ENCODE results near the gene TNFSF12.
"Not testable (repeated sequence)": the region's sequence is repeated elsewhere in the genome, so short reads cannot be mapped to it uniquely, and the experiment has no call there.

The TNFSF12 gene

DNA sequence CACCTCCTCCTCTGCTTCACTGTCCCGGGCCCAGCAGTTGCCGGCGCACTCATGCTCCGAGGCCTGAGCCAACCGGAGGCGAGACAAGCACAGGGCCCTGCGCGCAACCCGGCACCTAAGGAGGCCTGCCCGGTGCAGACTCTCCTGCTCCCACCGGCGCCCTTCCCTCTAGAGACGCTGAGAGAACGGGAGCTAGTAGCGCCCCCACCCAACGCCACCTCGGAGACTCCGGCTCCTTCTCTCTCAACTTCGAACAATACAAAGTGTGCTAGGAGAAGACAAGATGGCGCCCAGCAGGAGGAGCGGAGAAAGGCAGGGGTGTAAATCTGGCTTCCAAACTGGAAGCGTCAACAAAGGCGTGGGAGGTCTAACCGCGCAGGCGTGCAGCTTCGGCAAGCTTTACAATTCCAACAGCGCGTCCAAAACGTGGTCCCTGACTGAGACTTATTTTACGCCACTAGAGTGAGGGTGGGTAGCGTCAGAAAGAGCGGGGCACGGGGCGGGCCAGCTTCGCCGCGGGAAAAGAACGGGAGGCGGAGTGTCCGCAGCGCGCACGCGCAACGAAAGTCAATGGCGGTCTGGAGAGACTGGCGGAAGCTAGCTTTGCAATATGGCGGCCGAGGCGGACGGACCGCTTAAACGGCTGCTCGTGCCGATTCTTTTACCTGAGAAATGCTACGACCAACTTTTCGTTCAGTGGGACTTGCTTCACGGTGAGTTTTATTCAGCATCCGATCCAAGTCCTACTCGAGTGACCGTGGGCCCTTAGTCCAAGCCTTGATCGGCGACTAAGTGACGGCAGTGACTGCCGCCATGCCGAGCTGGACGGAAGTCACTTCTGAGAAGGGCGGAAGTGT is 34.6 kb downstream of the TNFSF12 start, which contains the start of gene MPDU1:
TSS of gene MPDU1 (plus strand) at position 600 of the 857 bp plus-strand sequence. CDS start at position 611, 11 bp downstream.
- H3K4me3 ChIP-seq (ENCODE audit: low read depth, low read length), result peak within 1 kb of the TSS; percentile 94

DNA sequence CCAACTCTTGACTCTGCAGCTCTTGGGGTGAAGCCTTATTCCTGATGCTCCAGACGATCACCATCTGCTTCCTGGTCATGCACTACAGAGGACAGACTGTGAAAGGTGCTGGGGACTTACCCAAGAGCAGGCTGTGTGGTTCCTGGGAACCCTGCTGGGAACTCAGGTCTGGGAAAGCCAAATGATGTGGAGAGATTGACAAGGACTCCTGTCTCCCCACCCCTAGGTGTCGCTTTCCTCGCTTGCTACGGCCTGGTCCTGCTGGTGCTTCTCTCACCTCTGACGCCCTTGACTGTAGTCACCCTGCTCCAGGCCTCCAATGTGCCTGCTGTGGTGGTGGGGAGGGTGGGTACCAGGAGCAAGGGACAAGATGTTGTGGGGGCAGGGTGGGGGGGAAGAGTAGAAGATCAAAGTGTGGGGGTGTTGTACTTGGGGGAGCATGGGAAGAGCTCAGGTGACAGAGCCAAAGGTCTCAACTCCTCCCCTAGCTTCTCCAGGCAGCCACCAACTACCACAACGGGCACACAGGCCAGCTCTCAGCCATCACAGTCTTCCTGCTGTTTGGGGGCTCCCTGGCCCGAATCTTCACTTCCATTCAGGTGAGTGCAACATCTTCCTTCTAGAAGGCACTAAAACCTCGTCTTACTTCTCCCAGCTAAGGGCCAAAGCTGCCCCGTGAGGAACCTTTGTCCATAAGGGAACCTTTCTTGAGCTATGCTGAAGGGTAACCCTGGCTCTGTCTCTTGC is 38.0 kb downstream of the TNFSF12 start:
- H3K4me3 ChIP-seq (ENCODE audit: low read depth, low read length), result no peak overlapping the region

DNA sequence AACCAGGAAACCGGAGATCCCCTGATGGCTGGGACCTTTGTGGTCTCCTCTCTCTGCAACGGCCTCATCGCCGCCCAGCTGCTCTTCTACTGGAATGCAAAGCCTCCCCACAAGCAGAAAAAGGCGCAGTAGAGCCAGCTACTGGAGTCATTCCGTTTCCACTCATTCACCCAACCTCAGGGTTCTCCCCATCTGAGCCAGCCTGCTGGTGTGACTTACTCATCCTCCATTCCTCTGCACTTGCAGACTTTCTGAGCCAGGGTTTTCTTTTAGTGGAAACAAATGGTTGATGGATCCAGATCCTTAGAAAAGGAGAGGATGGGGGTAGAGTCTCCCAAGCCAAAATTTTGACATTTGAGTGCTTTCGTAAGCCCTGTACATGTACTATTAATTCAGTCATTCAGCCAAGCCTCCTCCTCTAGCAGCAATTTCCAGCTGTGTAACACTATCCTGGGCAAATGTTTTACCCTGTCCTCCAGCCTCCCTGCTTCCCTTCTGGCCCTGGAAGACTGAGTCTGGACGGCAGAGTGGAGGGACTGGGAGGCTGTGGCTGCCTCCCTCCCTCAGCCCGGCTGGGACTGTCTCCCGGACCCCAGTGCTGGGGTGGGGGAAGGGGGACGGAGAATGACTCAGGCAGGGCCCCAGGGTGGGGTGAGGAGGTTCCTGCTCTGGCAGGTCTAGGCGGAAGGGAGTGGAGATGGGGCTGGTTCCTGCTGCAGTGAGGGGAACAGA is 38.7 kb downstream of the TNFSF12 start:
- H3K4me3 ChIP-seq (ENCODE audit: low read depth, low read length), result no peak overlapping the region

DNA sequence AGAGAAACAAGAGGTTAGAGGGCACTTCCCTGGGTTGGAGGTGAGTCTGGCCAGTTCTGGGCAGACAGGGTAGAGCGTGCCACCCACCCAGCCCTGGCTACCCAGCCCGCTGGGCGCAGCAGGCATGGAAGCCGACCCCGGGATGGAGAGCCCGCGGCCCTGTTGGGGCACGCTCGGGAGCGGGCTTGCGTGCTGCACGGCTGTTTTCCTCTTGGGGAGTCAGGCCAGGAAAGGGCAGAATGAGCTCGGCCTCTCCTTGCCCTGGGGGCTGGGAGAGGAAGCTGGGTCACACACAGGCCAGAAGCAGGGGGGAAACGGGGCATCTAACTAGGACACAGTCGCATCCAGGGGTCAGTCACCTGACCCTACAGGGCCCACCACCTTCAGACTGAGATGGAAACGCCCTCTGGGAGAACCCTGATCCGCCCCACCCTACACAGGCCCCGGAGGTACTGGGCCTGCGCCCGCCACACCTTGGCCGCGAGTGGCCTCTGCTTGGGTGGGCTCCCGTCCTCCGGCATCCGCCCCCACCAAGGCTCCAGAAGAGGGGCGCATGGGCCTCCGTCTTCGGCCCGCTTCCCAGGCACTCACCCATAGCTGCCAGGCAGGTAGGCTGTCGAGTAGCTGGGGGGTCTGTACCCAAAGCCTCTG is 39.8 kb downstream of the TNFSF12 start:
- H3K4me3 ChIP-seq (ENCODE audit: low read depth, low read length), result peak overlapping the region; percentile 81

DNA sequence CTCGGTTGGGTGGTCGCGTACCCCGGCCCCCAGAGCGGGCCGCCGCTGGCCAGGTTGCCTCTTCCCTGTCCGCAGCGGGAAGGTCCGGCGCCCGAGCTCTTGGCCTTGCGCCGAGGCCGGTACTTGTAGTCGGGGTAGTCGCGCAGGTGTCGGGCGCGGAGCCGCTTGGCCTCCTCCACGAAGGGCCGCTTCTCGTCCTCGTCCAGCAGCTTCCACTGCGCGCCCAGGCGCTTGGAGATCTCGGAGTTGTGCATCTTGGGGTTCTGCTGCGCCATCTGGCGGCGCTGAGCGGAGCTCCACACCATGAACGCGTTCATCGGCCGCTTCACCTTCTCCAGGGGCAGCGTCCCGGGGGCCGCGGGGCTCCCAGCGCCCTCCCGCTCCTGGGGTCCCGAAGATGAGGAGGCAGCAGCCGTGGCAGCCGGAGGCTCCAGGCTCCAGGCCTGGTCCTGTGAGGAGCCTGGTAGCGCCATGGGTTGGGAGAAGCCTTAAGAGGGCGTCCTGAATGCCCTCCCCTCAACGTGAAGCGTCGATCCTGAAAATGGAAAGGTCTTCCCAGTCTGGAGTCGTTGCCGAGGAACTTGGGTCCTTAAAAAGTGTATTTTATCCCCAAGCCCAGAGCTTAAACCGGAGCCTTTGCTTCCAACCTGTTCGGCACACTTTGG is 40.5 kb downstream of the TNFSF12 start:
- peak overlapping the region; percentile 81 for H3K4me3 ChIP-seq (ENCODE audit: low read depth, low read length)

DNA sequence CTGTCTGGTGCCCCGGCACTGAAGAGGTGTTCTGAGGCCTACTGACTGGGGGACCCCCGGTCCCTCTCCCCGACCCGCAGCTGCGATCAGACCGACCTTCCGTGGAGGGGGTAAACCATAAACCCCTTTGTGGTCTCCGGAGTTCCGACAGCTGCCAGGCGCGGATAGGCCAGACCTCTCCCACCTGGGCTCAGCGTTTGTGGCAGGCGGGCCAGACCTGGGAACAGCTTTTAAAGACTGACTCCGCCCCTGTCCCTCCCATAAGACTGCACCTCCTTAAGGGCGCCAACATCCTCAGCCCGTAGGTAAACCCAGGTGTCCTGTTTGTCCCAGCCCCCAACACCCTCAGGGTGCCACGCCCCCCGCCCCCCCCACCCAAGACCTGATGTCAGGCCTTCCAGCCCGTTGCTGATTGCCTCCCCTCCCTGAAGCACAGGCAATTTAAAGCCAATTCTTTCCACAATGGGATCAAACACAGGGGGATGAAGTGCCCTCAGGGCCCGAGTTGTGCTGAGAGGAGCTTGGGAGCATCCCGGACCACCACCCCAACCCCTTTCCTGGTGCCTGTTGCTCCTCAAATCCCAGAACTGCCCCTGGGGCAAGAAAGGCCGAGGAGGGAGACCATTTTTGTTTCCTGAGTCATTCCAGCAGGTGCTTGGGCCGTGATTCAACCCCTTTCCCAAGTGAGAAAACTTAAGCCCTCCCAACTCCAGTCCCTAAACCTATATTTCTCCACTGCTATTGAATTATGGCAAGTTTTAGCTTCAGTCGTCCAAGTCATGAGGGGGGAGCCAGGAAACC is 41.2 kb downstream of the TNFSF12 start, which contains the start of gene SOX15:
TSS of gene SOX15 (minus strand) at position 204 of the 801 bp plus-strand sequence. CDS start 418 bp downstream, outside the sequence.
- H3K4me3 ChIP-seq (ENCODE audit: low read depth, low read length), result peak within 1 kb of the TSS; percentile 81

DNA sequence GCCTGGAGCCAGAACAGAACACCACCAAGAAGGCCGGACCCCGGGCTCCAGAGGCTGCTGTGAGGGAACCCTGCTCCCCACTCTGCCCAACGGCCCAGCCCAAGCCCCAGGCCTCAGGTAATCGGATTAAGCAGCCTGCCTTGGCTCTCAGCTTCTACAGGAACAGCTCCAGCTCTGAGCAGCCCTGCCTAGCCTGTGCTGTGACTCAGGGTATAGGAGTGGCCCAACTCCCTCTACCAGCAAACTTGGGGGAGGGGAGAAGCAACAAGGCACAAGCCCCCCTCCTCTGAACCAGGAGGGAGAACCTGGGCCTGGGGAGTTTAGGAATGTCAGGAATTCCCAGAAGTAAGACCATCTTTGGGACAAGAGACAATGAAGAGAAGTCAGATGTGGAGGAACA is 41.9 kb downstream of the TNFSF12 start:
- H3K4me3 ChIP-seq (ENCODE audit: low read depth, low read length), result no peak overlapping the region

DNA sequence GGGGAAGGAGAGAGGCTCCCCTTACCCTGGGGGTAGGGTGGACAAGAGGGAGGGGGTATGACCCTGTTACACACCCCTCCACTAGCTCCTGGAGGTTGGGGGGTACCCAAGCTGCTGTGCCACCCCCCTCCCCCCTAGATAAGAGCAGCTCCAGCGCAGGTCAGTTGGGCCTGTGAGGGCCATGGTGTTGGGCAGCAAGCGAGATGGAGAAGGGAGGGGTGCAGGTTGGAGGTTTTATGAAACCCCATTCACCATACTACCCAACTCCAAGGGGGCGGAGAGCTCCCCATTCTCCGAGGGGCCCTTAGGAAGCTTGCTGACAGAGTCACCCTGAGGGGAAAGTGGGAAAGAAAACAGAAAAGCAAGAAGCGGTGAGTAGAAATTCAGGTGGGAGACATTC is 42.7 kb downstream of the TNFSF12 start:
- no peak overlapping the region for H3K4me3 ChIP-seq (ENCODE audit: low read depth, low read length)

DNA sequence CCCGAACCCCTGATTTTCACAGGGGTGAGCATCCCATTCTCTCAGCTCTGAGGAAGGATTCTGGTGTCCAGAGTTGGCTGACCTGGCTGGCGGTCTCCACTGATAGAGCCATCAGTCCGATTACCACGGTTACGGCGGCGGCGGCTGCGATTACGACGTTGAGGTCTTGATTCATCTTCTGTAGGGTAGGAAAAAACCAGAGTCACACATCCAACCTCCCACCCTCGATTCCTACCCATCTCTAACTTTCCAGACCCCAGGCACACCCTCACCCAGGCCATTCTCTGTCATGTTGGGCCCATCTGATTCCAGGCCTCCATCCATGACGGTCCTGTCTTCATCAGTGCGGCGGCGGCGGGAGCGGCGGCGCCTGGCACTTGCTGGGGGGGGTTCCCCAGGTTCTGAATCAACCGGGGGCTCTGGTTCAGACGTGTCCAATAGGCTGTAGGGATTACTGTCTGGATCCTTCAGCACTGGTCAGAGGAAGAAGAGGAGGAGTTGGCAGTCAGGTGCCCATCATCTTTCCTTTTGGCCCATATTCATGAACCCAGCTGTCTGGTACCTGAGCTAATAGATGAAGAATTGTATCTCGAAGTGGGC is 43.7 kb downstream of the TNFSF12 start:
- H3K4me3 ChIP-seq (ENCODE audit: low read depth, low read length), result no peak overlapping the region

DNA sequence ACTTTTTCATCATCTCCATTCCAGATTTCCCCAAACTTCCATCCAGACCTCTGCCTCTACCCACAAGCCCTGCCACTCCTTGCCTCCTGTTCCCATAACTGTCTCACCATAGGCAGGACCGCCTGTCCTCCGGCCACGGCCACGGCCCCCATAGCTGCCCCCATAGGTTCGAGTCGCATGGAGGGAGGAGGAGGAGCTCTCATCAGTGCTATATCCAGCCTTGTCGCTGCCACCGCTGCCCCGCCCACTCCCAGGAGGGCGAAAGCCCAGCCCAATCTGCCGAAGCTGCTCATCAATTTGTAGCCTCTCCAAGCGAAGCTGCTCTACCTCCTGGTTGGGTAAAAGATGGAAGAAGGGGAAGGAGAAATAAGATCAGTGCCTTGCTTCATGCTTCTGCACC is 44.4 kb downstream of the TNFSF12 start:
- no peak overlapping the region for H3K4me3 ChIP-seq (ENCODE audit: low read depth, low read length)

DNA sequence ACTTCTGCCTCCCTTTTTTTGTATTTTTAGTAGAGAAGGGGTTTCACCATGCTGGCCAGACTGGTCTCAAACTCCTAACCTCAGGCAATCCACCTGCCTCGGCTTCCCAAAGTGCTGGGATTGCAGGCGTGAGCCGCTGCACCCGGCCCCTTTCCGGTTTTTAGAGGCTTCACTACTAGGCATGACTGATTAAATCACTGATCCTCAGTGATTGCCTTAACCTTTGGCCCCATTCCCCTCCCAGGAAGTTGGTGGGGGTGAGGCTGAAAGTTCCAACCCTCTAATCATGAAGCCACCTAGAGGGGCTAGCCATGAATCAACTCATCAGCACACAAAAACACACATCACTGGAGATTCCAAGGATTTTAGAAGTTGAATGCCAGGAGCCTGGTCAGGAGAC is 48.7 kb downstream of the TNFSF12 start:
- not testable (repeated sequence) for H3K4me3 ChIP-seq (ENCODE audit: low read depth, low read length)

DNA sequence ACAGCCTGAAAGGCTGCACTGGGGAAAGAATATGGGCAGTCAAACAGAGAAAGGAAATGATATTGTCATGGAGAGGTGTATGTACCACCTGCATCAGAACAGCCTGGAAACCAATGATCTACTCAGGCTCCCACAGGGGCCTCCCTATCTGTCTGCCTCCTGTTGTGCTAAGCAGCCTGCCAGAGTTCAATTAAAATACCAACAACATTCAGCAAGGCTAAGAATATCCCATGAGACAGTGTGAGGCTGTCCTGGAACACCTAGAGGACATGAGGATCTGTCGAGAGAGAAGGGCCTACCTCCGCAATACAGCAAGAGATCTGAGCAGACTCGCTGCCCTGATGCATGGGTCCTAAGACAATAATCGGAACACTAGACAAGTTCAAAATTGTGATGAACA is 57.4 kb downstream of the TNFSF12 start:
- H3K4me3 ChIP-seq (ENCODE audit: low read depth, low read length), result no peak overlapping the region
